SK-N-SH (cell line): ENCODE data around the gene THOC7. TPM values are rescaled to one million over a fixed set of nuclear protein-coding genes. Genes with fewer than 3 reads are reported as not detected.

Experiments
- CTCF ChIA-PET: fragments of 300-600, 350-600 bp; formaldehyde crosslinking; extraction: SDS; loops from one replicate; lab custom pipeline; 2021; lab: Yijun Ruan, JAX
- POLR2A ChIA-PET: fragments of 350-600 bp; sonication (Branson Sonifier 250); formaldehyde crosslinking; extraction: SDS; loops from one replicate; lab custom pipeline; 2020; ENCODE audit warnings: antibody characterized with exemption, inconsistent platforms; lab: Yijun Ruan, JAX
- DNase-seq: peaks from one replicate; pipeline ENCODE4 v3.0.0; 2012
- H2AFZ ChIP-seq: fragments of 200-600 bp; sonication (generic); 2 replicates; pipeline ENCODE4 v1.8.1; 2016; ENCODE audit warnings: antibody characterized with exemption, mild to moderate bottlenecking, low read depth
- H3F3A ChIP-seq: fragments of 200-600 bp; sonication (generic); replicated peaks from 2 replicates; pipeline ENCODE3; 2016; ENCODE audit warnings: antibody characterized with exemption, mild to moderate bottlenecking; ENCODE audit not compliant: insufficient read depth
- H3K27ac ChIP-seq, 2 experiments: fragments of 200-500 bp in 1 of 2; fragments of 200-600 bp in 1 of 2; sonication (Bioruptor generic) in 1 of 2; sonication (generic), shearing (Covaris generic) in 1 of 2; 2 replicates each; pipeline versions ENCODE4 v1.5.1 to v1.6.1; 2014 to 2016; ENCODE audit warnings: low read depth in 2 of 2, inconsistent platforms in 1 of 2, low read length in 1 of 2, mild to moderate bottlenecking in 1 of 2, mixed read lengths in 1 of 2
- H3K27me3 ChIP-seq: fragments of 200-600 bp; sonication (generic), shearing (Covaris generic); 2 replicates; pipeline ENCODE4 v1.6.1; 2016; ENCODE audit warnings: mixed run types; ENCODE audit not compliant: insufficient read depth
- H3K36me3 ChIP-seq, 2 experiments: fragments of 200-500 bp in 1 of 2; fragments of 200-600 bp in 1 of 2; sonication (Bioruptor generic) in 1 of 2; sonication (generic) in 1 of 2; replicated peaks in 1 of 2; 2 replicates each; pipeline versions ENCODE3 to v1.5.1; 2014 to 2016; ENCODE audit warnings: low read length in 1 of 2, mild to moderate bottlenecking in 1 of 2; ENCODE audit not compliant: insufficient read depth in 2 of 2, control insufficient read depth in 1 of 2
- H3K4me1 ChIP-seq, 2 experiments: fragments of 200-500 bp in 1 of 2; fragments of 200-600 bp in 1 of 2; sonication (Bioruptor generic) in 1 of 2; sonication (generic), shearing (Covaris generic) in 1 of 2; 2 replicates each; pipeline versions ENCODE4 v1.5.1 to v1.6.1; 2014 to 2016; ENCODE audit warnings: low read depth in 1 of 2, low read length in 1 of 2, mixed run types in 1 of 2; ENCODE audit not compliant: insufficient read depth in 2 of 2, control insufficient read depth in 1 of 2
- H3K4me2 ChIP-seq: fragments of 200-600 bp; sonication (generic), shearing (Covaris generic); 2 replicates; pipeline ENCODE4 v1.6.1; 2017; ENCODE audit warnings: mixed run types
- H3K4me3 ChIP-seq, 2 experiments: fragments of 200-500 bp in 1 of 2; fragments of 200-600 bp in 1 of 2; sonication (Bioruptor generic) in 1 of 2; sonication (generic), shearing (Covaris generic) in 1 of 2; 2 replicates each; pipeline versions ENCODE4 v1.5.1 to v1.8.1; 2014 to 2016; ENCODE audit warnings: low read depth in 2 of 2, inconsistent platforms in 1 of 2, low read length in 1 of 2, mild to moderate bottlenecking in 1 of 2, mixed read lengths in 1 of 2, moderate library complexity in 1 of 2
- H3K79me2 ChIP-seq: fragments of 200-600 bp; sonication (generic); 2 replicates; pipeline ENCODE4 v1.8.1; 2017; ENCODE audit warnings: mild to moderate bottlenecking; ENCODE audit not compliant: insufficient read depth
- H3K9ac ChIP-seq: fragments of 200-600 bp; sonication (generic); 2 replicates; pipeline ENCODE4 v1.6.1; 2017; ENCODE audit warnings: mixed run types
- H3K9me2 ChIP-seq: fragments of 200-600 bp; sonication (generic); 2 replicates; pipeline ENCODE4 v1.6.1; 2017; ENCODE audit warnings: mixed run types
- H3K9me3 ChIP-seq: fragments of 200-600 bp; sonication (generic); 2 replicates; pipeline ENCODE4 v1.6.1; 2017; ENCODE audit warnings: mixed run types, mild to moderate bottlenecking, moderate library complexity
- H4K20me1 ChIP-seq: fragments of 200-600 bp; sonication (generic); 2 replicates; pipeline ENCODE4 v1.6.1; 2017; ENCODE audit warnings: mild to moderate bottlenecking, mixed run types; ENCODE audit not compliant: insufficient read depth
- CHD2 ChIP-seq: fragments of 150-350 bp; IDR thresholded peaks from 2 replicates; pipeline ENCODE4 v1.6.1; 2018; ENCODE audit warnings: low read length; ENCODE audit not compliant: partially characterized antibody
- CTCF ChIP-seq: fragments of 200-600 bp; sonication (generic); IDR thresholded peaks from 2 replicates; pipeline ENCODE4 v1.6.1; 2017; ENCODE audit warnings: antibody characterized with exemption, mild to moderate bottlenecking, moderate library complexity
- EP300 ChIP-seq, 2 experiments: IDR thresholded peaks; 2 replicates each; pipeline versions ENCODE4 v1.4.0 to v1.6.1; 2012; ENCODE audit warnings: borderline replicate concordance in 1 of 2, low read depth in 1 of 2, low read length in 1 of 2
- EZH2phosphoT487 ChIP-seq: fragments of 200-600 bp; sonication (generic); IDR thresholded peaks from 2 replicates; pipeline ENCODE4 v1.6.1; 2017; ENCODE audit warnings: low read depth, mixed run types, mild to moderate bottlenecking, antibody characterized with exemption, moderate library complexity, borderline replicate concordance
- FOSL2 ChIP-seq: IDR thresholded peaks from 2 replicates; pipeline ENCODE4 v1.4.0; 2012; ENCODE audit warnings: low read depth, mild to moderate bottlenecking, moderate library complexity, borderline replicate concordance
- FOXJ3 ChIP-seq: sonication (generic); formaldehyde crosslinking; IDR thresholded peaks from 2 replicates; pipeline ENCODE4 v1.5.1; 2020; ENCODE audit warnings: mild to moderate bottlenecking, missing genetic modification reagents
- FOXM1 ChIP-seq: IDR thresholded peaks from 2 replicates; pipeline ENCODE4 v1.4.0; 2012; ENCODE audit warnings: low read depth, mild to moderate bottlenecking
- GABPA ChIP-seq: IDR thresholded peaks from 2 replicates; pipeline ENCODE4 v1.4.0; 2012; ENCODE audit warnings: low read depth, mild to moderate bottlenecking
- GATA2 ChIP-seq: sonication (generic); formaldehyde crosslinking; IDR thresholded peaks from 2 replicates; pipeline ENCODE4 v1.5.0; 2020; ENCODE audit warnings: mild to moderate bottlenecking, missing genetic modification reagents
- MAX ChIP-seq: IDR thresholded peaks from 2 replicates; pipeline ENCODE4 v1.4.0; 2012; ENCODE audit warnings: low read depth
- MEF2A ChIP-seq: IDR thresholded peaks from 2 replicates; pipeline ENCODE4 v1.4.0; 2012; ENCODE audit warnings: low read depth, borderline replicate concordance
- MXI1 ChIP-seq: IDR thresholded peaks from 2 replicates; pipeline ENCODE4 v1.6.1; 2012; ENCODE audit warnings: mild to moderate bottlenecking, low read depth, low read length, improper control_type of control experiment
- RAD21 ChIP-seq: IDR thresholded peaks from 2 replicates; pipeline ENCODE4 v1.6.1; 2012; ENCODE audit warnings: mild to moderate bottlenecking, low read length
- RCOR1 ChIP-seq: fragments of 150-350 bp; IDR thresholded peaks from 2 replicates; pipeline ENCODE4 v1.6.1; 2017; ENCODE audit warnings: antibody characterized with exemption, low read length
- RFX5 ChIP-seq: IDR thresholded peaks from 2 replicates; pipeline ENCODE4 v1.6.1; 2012; ENCODE audit warnings: mild to moderate bottlenecking, improper control_type of control experiment, low read length
- SIN3A ChIP-seq: IDR thresholded peaks from 2 replicates; pipeline ENCODE4 v1.6.1; 2012; ENCODE audit warnings: low read depth, mild to moderate bottlenecking, low read length, moderate library complexity, borderline replicate concordance
- SMC3 ChIP-seq: IDR thresholded peaks from 2 replicates; pipeline ENCODE4 v1.6.1; 2012; ENCODE audit warnings: low read depth, low read length, improper control_type of control experiment
- TAF1 ChIP-seq: IDR thresholded peaks from 2 replicates; pipeline ENCODE4 v1.6.1; 2012; ENCODE audit warnings: low read depth, mild to moderate bottlenecking, low read length, moderate library complexity, borderline replicate concordance
- TCF12 ChIP-seq: IDR thresholded peaks from 2 replicates; pipeline ENCODE4 v1.4.0; 2012
- TEAD4 ChIP-seq: IDR thresholded peaks from 2 replicates; pipeline ENCODE4 v1.4.0; 2012; ENCODE audit warnings: mild to moderate bottlenecking, borderline replicate concordance; ENCODE audit not compliant: insufficient read depth
- WGBS: methylation state at CpG from one replicate; pipeline ENCODE4 v1.1.6; 2017; ENCODE audit warnings: low lambda C conversion rate; 5-methylcytosine and 5-hydroxymethylcytosine counted together
- polyA plus RNA-seq, 3 experiments: library from polyadenylated mRNA; depleted of rRNA; stranded (reverse); fragments of >200 nt; gene quantifications; 2 replicates each; pipeline ENCODE4 v1.2.3, GENCODE V29; 2012

The THOC7 gene
- polyA plus RNA-seq, 1 of the 3 experiments (the other 2 are of a cell fraction), result 35.6 TPM

DNA sequence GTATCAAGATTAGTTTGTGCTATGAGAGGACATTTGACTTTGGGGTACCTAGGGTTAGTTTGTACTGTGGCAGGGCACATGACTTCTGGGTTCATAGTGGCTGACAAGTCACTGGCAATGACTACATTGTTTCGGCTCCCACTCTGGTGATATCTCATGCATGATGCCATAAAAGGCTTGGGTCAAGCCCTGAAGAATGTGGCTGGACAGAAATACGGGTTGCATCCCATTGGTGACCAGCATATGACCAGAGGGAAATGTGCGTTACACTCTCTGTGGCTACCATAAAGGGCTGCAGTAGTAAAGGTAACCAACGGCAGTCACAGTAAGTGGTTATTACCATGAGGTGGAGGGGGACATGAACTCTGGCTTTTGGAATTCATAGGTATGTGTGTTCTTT is 18.4 kb downstream of the THOC7 start:
- POLR2A ChIA-PET, result no interaction called here
- Histone ChIP-seq H3K9ac (no peak overlapping the region), H3K79me2 (peaks cover 51% of the 10 kb centered on the region; the same call in 1 of the 2 replicates)

GRCh38 chr3:63842127-63842526 is 21.5 kb downstream of the THOC7 start:
- no peaks in the 10 kb centered on the region for H3F3A ChIP-seq
- no peaks in the 10 kb centered on the region for H3K9me3 ChIP-seq
- no peak overlapping the region for H3K4me2 ChIP-seq
- no peak overlapping the region for H3K27ac ChIP-seq
- ChIA-PET POLR2A (no interaction called here), CTCF (interaction anchor here (1.0 to 1.1 kb wide), 2 partner anchors 23 to 492 kb away, joined by 3 to 5 read pairs; partner anchors contain the start of gene C3orf49)
- no peak for DNase-seq
- peaks cover 9 to 13% of the 10 kb centered on the region in 2 experiments for H3K36me3 ChIP-seq
- no peak overlapping the region for H2AFZ ChIP-seq
- H4K20me1 ChIP-seq, result no peaks in the 10 kb centered on the region
- H3K9ac ChIP-seq, result no peak overlapping the region
- TF ChIP-seq RFX5 (no peak), TAF1 (no peak), FOXJ3 (CRISPR knock-in tag) (no peak), SIN3A (no peak), CHD2 (no peak), MEF2A (no peak), SMC3 (no peak), GABPA (no peak), FOSL2 (no peak), MXI1 (no peak), EP300 (IDR thresholded peaks at IDR 0.05; ENCODE audit: borderline replicate concordance in 1 of 2, low read depth in 1 of 2, low read length in 1 of 2) (no peak), RCOR1 (no peak), FOXM1 (no peak), CTCF (no peak), EZH2phosphoT487 (no peak), MAX (no peak), GATA2 (CRISPR knock-in tag) (no peak), RAD21 (no peak), TEAD4 (no peak)
- H3K27me3 ChIP-seq, result no peaks in the 10 kb centered on the region
- peaks cover 33% of the 10 kb centered on the region; the same call in 1 of the 2 replicates for H3K79me2 ChIP-seq
- H3K4me3 ChIP-seq, result no peak overlapping the region
- no peaks in the 10 kb centered on the region; a peak in 1 of 4 replicates for H3K4me1 ChIP-seq
- H3K9me2 ChIP-seq, result no peaks in the 10 kb centered on the region

More for the DNA sequence above, 18.4 kb downstream of the THOC7 start:
- H3K9me3 ChIP-seq, result no peaks in the 10 kb centered on the region
- TF ChIP-seq TCF12 (no peak), SMC3 (no peak), TAF1 (no peak), GABPA (no peak)
- no peak overlapping the region for H3K4me3 ChIP-seq
- no peaks in the 10 kb centered on the region for H3K9me2 ChIP-seq
- no peaks in the 10 kb centered on the region for H3K27me3 ChIP-seq
- peaks cover 4% of the 10 kb centered on the region for H3F3A ChIP-seq
- WGBS, result 98% methylated on average over 4 of the region's 4 CpGs
- no peak overlapping the region for H3K4me2 ChIP-seq
- H2AFZ ChIP-seq, result no peak overlapping the region
- no peaks in the 10 kb centered on the region; a peak in 1 of 4 replicates for H3K4me1 ChIP-seq
- 0 out of 2 replicates have a peak, but pooled peaks cover 3% of the 10 kb centered on the region for H4K20me1 ChIP-seq
- DNase-seq, result no peak
- CTCF ChIA-PET, result interaction anchor here (0.7 to 1.3 kb wide), 4 partner anchors 9 to 496 kb away, joined by 3 read pairs; no protein-coding TSS in a partner anchor
- H3K36me3 ChIP-seq, result peaks cover 0 to 3% of the 10 kb centered on the region in 2 experiments
- no peak overlapping the region for H3K27ac ChIP-seq
